HG03064 (cell line): Measurements from ENCODE around the gene EFHC1.

Experiments
- ATAC-seq: cut with Tn5 transposase; IDR thresholded peaks from one replicate; pipeline ENCODE4 v1.9.1; 2021; ENCODE audit warnings: low read depth; ENCODE audit not compliant: unreplicated experiment

The EFHC1 gene

DNA sequence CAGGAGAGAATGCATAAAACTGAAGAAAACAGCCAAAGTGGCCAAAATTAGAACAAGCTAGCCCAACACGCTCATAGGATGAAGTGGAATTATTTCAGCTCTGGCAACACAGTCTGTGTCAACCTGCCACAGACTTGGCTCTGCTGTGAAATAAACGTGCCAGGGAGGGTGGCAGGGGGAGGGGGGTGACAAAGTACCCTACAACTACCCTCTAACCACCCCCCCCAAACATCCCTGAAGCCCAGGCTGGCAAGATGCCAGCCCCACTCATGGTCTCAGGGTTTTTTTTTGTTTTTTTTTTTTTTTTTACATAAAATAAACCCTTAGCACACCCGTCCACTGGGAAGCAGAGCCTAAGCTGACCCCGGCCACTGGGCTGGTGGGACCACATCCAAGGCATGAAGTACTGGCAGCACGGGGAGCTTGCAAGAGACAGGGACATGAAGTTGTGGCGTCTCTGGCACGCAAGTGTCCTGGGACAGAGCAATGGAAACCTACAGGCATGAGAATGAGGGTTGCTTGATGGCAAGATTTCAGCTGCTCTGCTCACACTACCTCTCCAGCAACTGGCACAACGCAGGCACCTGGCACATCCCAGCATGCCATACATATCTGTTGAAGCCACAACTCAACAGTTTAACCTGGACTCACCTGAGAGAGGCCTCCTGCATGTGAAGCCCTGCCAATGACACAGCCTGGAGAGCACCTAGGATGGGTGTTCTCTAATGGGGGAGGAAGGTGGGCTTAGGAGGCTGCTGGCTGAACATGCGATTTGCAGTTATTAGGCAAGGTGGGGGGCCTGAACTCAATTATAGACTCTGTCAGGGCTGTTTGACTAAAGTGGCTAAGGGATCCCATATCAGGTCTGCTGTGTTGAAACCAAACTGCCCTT, 80.3 kb downstream of the EFHC1 start:
- no peak for ATAC-seq

DNA sequence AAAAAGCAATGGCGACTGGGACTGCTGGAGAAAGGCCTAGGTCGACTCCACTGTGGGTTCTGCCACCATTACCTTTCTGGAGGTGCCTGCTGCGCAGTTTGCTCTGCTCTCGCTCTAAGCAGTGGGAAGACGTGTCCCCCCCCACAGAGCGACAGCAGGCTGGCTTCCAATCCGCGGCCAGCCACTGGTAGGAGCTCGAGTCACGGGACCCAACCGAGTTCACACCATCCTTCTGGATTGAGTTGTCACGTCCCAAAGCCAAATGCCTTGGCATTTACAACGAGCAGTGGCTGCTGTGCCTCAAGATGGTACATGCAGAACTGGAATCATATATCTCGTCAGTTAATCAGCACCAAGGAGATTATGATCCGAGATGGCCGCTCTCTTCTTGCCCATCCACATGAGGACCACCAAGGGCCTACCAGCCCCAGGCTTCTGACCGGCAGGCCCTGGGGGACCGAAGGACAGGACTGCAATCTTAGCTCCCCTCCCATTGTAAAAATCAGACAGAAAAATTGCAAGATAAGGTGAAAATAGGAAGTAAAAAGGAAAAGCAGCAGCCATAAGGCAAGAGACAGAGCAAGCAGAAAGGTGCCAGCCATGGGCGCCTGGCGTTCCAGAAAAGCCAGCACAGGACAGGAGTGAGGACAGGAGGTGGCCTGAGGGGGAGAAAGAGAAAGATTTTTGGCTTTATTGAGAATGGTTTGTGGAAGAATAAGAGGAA, 82.3 kb downstream of the EFHC1 start:
- ATAC-seq = no peak

DNA sequence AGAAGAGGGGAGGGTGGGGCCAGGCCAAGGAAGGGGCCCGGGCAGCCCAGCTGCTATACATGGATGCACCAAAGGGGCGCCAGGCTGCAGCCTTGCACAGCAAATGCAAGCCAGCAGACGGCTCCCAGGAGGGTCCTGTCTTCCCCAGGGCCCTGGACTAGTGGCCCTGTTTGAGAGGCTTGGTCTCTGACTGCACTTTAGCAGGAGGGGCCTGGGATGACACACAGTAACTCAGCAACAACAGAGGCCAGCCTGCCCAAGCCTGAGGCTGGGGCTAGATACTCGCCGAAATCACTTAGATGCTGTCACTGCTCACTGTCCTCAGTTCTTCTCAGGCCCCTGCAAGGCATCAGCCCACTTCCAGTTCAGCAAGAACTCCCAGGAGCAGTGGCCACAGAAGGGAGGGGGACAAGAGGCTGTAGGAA, 83.2 kb downstream of the EFHC1 start:
- ATAC-seq = no peak

DNA sequence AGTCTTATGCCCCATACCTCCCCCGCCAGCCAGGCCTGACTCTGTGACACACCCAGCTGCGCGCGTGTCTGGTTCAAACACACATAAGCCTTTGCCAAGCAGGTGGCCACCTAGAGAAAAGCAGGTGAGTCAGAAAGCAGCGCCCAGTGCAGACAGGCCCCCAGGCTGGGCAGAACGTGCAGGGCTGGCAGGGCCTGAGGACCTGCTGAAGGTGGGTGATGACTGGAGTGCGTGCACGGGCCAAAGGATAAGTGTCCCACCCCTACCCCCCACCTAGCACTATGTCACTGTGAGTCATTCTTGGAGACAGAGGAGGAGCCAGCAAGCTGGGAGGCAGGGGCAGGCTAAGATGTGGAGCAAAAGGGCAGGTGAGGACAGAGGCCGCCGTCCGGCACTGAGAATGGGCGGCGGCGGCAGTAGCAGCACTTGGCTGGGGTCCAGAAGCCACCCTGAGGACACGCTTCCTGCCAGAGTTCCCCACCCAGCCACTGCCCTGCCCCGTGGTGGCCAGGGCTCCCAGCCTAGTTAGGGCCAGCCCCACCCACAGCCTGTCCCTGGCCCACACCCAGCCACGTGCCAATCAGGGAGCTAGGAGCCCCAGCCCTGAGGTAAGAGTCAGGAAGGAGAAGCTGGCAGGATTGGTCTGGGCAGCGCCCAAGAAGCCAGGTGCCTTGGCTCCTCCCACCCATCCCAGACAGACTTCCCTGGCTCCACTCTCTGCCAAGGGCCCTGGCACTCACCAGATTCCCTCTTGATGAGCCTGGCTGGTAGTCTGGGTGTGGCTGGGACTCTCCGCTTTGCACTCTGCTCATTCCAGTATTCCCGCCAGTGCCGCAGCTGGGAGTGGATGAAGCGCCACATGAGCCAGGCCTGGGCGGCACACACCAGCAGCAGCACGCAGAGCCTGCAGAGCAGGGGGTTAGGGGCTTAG, 84.0 kb downstream of the EFHC1 start:
- ATAC-seq = no peak

DNA sequence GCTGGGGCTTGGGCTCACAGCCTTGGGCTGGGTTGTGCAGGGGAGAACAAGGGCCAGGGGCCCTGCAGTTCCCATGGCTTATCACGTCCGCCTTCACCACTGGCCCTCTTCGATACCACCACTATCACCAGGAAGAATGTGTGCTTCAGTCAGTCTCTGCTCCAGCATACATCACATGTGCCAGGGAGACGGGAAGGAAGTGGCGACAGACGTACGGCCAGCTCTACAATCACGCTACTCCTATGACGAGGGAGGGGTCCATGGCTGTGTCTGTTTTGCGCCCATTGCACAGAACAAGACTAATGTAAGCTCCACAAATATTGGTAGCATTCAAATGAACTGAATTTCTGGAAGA, 84.6 kb downstream of the EFHC1 start:
- no peak for ATAC-seq

DNA sequence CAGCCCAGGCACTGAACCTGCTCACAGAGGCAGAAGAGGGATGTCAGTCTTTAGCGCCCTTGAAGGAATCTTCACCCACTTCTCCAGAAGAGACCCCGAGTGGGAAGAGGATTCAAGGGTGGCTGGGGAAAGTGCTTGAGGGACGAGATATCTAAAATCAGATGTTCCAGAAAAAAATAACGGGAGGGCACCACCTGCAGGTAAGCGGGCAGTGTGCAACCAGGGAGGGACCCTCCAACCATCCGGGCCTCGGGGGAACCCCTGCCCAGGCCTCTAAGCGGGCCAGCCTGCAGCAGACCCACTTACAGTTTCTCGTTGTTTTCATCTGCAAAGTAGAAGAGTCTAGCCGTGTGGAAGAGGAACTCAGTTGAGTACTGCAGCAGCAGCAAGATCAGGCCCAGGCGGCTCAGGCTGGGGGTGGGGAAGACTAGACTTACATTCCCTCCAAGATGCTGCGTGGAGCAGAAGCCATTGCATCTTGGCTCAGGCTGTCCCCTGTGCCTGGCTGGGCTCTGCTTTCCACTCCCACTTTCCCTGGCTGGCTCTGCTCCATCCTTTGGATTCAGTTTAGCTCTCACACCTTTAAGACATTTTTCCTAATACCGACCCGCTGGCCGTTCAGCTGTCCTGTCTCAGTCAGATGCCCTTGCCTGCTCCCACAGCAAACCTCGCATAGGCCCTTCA, 85.7 kb downstream of the EFHC1 start:
- ATAC-seq = no peak

DNA sequence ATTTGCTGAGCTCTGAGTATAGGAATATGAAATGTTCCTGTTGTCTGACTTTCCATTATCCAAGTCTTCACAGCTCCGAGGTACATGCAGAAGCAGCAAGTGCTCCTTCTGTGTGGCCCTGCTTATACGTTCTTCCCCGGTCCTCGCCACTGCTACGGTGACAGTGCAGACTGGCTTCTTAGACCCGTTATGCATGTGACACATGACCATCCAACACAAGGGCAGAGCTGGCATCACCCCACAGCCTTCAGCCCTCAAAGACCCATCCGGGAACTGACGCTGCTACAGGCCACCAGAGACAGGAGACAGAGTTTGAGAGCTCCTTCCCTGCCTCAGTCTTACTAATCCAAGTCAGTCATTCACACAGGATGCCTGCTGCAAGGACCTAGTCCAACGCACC, 86.3 kb downstream of the EFHC1 start:
- no peak for ATAC-seq

DNA sequence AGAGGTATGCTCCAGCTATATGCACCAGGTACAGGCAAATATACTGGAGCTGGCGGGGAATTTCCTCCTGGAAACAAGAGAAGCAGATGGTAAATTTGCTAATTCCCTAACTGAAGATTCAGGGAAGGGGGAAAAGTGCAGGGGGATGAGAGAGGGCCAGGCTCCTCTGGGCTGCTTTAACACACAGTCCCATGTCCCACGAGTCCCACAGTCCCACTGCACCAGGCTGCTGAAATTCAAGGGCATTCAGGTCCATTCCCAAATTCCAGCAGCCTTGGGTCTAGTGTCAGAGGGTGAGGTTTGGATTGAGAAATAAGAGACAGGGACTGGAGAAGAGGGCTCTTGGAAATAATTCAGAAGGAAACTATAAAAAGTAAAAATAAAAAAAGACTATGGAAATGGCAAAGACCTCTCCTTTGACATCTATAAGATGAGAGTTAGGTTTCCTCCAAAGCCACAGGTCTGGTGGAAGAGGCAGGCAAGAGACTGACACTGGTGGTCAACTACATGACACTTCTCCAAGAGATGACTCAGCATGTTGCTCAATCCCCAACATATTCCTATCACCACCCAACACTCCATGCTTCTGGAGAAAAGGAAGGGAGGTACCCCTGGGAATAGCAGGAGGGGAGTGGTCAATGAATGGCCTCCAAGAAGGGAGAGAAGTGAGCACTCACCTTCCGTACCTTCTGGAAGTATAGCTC, 87.6 kb downstream of the EFHC1 start:
- no peak for ATAC-seq

DNA sequence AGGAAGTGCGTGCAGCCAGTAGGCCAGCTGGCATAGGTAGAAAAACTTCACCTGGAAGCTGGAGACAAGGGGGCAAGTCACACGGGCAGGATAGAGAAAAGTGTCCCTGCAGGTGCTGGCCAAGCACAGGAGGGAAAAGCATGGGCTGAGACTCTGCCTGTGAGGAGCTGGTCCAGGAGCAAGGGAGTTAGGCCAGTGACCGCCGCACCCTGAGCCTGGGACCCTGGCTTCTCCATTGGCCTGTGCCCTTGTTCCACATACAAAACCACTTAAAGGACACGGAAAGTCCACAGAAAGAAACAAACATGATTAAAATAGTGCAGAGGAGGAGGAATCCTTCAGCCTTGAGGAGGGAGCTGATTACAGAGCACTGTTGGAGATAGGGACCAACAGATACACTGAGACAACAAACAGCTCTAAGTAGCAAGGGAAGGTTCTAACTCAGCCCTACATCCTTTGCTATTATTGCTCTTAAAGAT, 88.2 kb downstream of the EFHC1 start:
- no peak for ATAC-seq

DNA sequence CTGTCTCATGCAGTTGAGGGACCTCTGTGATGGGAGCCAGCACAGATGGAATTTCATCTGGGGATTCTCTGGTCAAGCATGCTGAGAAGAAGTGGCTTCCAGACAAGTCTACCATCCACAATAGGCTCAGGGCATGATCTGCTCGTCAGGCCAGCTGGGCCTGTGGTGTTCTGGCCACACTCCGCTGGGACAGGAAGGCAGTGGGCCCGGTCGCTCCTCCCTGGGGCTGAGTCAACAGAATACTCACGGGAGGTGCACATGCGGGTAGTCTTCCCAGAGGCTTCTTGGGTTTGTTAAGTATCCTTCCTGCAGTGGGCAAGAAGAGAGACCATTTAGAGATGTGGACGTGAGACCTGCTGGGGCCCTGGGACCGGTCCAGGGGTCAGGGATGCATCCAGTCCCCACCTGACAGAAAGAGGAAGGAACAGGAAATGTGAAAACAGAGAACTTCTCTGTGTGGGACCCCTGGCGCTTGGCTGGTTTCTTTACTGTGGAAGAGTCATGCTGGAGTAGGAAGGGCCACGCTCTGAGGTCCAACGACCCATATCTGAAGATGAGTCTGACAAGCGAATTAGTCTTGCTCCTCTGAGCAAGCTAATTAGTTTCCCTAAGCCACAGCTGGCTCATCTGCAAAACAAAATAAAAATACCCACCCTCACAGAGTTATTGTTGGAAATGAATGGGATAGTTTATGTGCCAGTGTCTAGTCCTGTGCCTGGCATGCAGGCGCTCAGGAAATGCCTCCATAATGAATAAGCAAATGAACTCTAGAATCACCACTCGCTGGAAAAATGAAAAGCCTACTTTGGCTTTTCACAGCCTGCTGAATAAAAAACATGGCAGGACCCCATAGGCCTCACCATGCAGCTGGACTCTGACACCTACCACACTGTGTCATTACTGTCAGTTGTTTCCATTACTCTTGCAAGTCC, 89.4 kb downstream of the EFHC1 start:
- no peak for ATAC-seq

DNA sequence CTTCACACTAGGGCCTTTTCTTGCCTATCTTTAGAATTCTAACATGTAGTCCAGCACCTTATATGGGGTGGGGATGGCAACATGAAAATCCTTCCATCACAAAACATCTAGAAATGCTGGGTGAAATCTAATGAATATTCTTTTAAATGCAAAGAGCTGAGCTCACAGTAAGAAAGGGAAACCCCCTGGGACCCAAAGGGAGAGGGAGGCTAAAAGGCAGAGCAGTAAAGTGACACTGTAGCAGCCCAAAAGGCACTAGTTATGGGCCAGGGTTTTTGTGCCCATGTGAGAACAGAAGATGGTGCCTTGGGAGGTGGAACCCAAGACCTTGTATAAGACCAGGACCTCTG, 90.0 kb downstream of the EFHC1 start:
- ATAC-seq = no peak

DNA sequence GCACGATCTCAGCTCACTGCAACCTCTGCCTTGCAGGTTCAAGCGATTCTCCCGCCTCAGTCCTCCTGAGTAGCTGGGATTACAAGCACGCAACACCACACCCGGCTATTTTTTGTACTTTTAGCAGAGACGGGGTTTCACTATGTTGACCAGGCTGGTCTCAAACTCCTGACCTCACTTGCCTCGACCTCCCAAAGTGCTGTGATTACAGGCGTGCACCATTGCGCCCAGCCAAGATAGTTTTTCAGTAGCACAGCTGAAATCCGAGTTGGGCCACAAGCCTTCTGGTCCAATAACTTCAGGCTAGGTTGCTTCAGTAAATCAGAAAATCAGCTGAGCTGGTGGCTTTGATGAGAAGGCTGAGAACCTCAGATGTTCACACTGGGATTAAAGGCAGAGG, 91.0 kb downstream of the EFHC1 start:
- no peak for ATAC-seq

DNA sequence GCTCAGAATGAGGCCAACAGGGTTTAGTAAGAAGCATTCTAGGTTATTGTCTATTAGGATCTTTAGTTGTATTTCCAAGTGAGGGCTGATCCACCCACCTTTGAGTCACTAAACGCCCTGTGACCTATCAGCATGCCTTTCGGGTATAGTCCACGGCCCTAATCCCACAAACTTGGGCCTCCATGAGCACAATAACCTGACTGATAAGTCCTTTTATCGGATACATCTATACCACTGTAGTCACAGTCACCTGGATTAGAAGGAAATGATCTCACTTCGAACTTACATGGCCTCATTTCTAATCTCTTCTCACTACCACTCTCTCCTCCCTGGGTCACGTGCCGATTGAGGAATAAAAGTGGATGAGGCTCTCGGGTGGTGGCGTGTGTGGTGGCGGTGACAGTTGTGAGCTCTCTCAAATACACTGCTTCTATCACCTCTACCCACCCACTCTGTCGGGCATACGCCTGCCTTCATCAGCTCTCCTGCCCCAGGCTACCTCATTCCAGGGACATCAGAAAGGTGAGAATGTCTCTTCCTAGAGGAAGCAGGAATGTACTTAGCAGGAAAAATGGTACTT, 91.5 kb downstream of the EFHC1 start:
- no peak for ATAC-seq

DNA sequence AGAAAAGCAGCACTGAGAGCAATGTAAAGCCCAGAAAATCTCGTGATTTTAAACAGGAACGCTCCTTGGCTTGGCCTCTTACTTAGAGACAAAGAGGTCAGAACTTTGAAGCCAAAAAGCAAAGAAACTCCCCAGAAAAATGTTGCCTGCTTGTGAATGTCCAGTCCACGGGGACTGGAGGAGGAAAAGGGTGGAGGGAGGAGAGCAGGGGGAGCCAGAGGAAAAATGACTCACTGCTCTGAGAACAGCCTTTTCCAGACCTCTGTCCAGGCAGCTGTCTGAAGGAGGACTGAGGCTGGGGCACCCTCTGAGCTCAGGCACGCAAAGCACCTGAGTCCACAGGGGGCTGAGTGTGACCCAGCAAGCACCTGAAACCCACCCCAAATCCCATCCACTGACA, 92.1 kb downstream of the EFHC1 start:
- ATAC-seq = no peak

DNA sequence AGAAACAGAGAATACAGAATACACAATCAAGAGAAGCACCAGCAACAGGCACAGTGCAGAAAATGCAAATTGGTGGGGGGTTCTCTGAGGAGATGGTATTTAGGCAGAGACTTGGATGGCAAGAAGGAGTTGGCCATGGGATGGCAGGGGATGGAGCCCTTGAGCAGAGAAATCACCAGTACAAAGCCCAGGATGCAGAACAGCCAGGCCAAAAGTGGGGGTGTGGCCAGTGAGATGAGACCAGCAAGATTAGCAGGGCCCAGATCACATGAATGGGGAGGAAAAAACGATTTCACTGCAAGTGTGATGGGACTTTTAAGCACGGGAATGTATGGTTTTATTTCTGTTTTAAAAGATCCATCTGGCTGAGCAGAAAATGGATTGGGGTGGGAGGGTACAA, 93.3 kb downstream of the EFHC1 start:
- ATAC-seq = no peak

DNA sequence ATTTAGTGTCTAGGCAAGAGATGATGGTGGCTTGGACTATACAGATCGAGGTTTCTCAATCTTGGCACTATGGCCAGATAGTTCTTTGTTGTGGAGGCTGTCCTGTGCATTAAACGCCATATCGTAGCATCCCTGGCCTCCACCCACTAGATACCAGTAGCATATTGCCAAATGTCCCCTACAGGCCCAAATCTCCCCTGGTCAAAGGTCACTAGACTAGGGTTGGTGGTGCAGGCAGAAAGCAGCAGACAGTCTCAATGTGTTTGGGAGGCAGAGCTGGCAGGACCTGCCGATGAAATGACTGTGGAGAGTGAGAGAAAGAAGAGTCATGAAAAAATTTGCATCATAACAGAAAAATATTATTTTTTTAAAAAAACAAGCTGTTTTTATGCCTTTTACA, 93.8 kb downstream of the EFHC1 start:
- no peak for ATAC-seq

DNA sequence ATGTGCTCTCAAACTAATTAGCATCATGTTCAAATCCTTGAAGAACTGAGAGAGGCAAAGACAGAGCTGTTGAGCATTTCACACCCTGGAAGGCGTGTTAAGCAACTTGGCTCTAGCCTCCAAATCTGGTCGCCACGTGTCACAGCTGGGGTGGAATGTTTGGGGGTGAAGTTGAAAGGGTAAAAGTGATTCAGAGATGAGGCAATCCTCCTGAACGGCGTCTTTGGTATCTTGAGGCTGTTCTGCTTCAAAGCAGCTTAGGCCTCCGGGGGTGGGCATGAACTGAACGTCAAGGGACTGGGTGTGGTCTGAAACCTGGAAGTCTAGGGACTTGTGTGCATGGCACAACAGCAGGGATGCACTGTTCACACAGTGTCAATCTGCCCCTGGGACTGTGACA, 94.4 kb downstream of the EFHC1 start:
- ATAC-seq = no peak

DNA sequence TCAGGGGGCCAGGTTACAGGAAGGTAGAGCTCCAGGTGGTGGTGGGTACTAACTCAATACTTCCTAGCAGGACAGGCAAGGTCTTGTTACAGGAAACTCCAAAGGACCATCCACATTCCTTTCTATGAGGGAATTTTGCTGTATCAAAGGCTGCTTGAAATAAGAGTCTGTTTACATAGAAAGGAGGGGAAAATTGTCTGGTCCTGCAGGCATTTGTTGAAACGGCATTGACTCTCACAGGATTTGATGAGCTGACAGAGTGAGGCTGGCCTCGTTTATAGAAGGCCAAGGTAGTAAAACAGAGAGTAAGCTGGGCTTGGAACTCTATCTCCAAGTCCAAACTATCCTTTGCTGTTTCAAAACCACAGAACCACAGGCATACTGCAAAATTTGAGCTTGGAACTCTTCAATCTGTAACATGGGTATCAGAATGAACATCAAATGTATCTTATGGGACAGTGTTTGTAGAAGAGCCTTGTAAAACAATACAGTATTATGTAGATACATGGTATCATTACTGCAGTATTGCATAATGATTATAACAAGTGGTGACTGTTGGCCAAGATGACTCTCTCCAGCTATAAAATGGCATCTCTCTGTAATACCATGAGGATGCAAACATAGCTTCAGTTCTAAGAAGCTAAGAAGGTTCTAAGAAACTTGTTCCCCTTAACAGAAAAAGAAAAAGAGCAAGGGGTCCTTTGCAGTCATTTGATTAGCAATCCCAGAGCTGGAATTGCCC, 95.2 kb downstream of the EFHC1 start:
- ATAC-seq = no peak
